K562 (cell line): ENCODE data around the gene LNPEP. TPM values are rescaled to one million over a fixed set of nuclear protein-coding genes. Genes with fewer than 3 reads are reported as not detected.
A peak's percentile ranks its signal among the peaks of the same experiment; 100 is the strongest.

Experiments
- ADNP ChIP-seq: fragments of 200-800 bp; sonication (Bioruptor generic); IDR thresholded peaks from 2 replicates; pipeline ENCODE4 v1.6.1; 2016; ENCODE audit warnings: missing genetic modification characterization, missing compliant biosample characterization
- ASH1L ChIP-seq: fragments of 450-650 bp; IDR thresholded peaks from 2 replicates; pipeline ENCODE4 v1.6.1; 2018; ENCODE audit warnings: borderline replicate concordance, mild to moderate bottlenecking, low read depth; ENCODE audit not compliant: partially characterized antibody
- CEBPB ChIP-seq: fragments of 450-650 bp; IDR thresholded peaks from 2 replicates; pipeline ENCODE4 v1.6.1; 2016; ENCODE audit warnings: missing genetic modification characterization, missing compliant biosample characterization
- FOXP1 ChIP-seq: sonication (generic); formaldehyde crosslinking; IDR thresholded peaks from 2 replicates; pipeline ENCODE4 v1.8.0; 2022; ENCODE audit warnings: mild to moderate bottlenecking, missing genetic modification reagents
- FUS ChIP-seq: fragments of 200-400 bp; formaldehyde crosslinking; optimal IDR thresholded peaks from 2 replicates; pipeline ENCODE3; 2017; ENCODE audit warnings: low read depth, low read length
- GTF2E2 ChIP-seq: fragments of 200-800 bp; sonication (Bioruptor generic); IDR thresholded peaks from 2 replicates; pipeline ENCODE4 v1.6.1; 2016; ENCODE audit warnings: missing genetic modification characterization, missing compliant biosample characterization
- HEY1 ChIP-seq: fragments of 250-450 bp; sonication (Bioruptor Pico); IDR thresholded peaks from 2 replicates; pipeline ENCODE4 v1.5.0; 2020; ENCODE audit warnings: mild to moderate bottlenecking, moderate library complexity, borderline replicate concordance
- ILK ChIP-seq: fragments of 450-650 bp; IDR thresholded peaks from 2 replicates; pipeline ENCODE4 v1.6.1; 2016; ENCODE audit warnings: missing genetic modification characterization, low read depth, mild to moderate bottlenecking, missing compliant biosample characterization, moderate library complexity, borderline replicate concordance
- KLF1 ChIP-seq: fragments of 450-650 bp; IDR thresholded peaks from 2 replicates; pipeline ENCODE4 v1.6.1; 2016; ENCODE audit warnings: missing genetic modification characterization, missing compliant biosample characterization
- MEF2D ChIP-seq: conservative IDR thresholded peaks from 2 replicates; pipeline ENCODE4 v1.6.1; 2016; ENCODE audit warnings: low read depth, missing genetic modification characterization, missing compliant biosample characterization
- MIER1 ChIP-seq: fragments of 450-650 bp; IDR thresholded peaks from 2 replicates; pipeline ENCODE4 v1.6.1; 2016; ENCODE audit warnings: antibody characterized with exemption, mild to moderate bottlenecking, low read depth
- MXI1 ChIP-seq: IDR thresholded peaks from 2 replicates; pipeline ENCODE4 v1.6.1; 2011; ENCODE audit warnings: low read depth, mild to moderate bottlenecking, improper control_type of control experiment, low read length
- POLR2AphosphoS2 ChIP-seq: IDR thresholded peaks from 2 replicates; pipeline ENCODE4 v1.6.1; 2012; ENCODE audit warnings: low read length, improper control_type of control experiment
- POLR2B ChIP-seq: fragments of 450-650 bp; IDR thresholded peaks from 2 replicates; pipeline ENCODE4 v1.6.1; 2018; ENCODE audit warnings: low read depth; ENCODE audit not compliant: partially characterized antibody
- RFX7 ChIP-seq: fragments of 250-450 bp; sonication (Bioruptor Pico); IDR thresholded peaks from 2 replicates; pipeline ENCODE4 v1.5.1; 2021; ENCODE audit warnings: mild to moderate bottlenecking
- SIRT6 ChIP-seq: IDR thresholded peaks from one replicate; pipeline ENCODE4 v1.6.1; 2012; ENCODE audit warnings: low read depth, mild to moderate bottlenecking, control low read depth, inconsistent platforms, low read length, moderate library complexity
- SMARCB1 ChIP-seq: IDR thresholded peaks from 2 replicates; pipeline ENCODE4 v1.6.1; 2011; ENCODE audit warnings: improper control_type of control experiment, low read depth; ENCODE audit not compliant: insufficient read length
- ZBTB17 ChIP-seq: fragments of 450-650 bp; formaldehyde crosslinking; IDR thresholded peaks from 2 replicates; pipeline ENCODE4 v1.4.0; 2020; ENCODE audit warnings: mild to moderate bottlenecking
- ZNF212 ChIP-seq: fragments of 450-650 bp; formaldehyde crosslinking; IDR thresholded peaks from 2 replicates; pipeline ENCODE4 v1.4.0; 2020; ENCODE audit warnings: mild to moderate bottlenecking
- ZNF431 ChIP-seq: sonication (generic); formaldehyde crosslinking; IDR thresholded peaks from 2 replicates; pipeline ENCODE4 v1.8.0; 2022; ENCODE audit warnings: mild to moderate bottlenecking, missing genetic modification reagents
- ZNF436 ChIP-seq: fragments of 250-450, 450-650 bp; sonication (Bioruptor Pico); formaldehyde crosslinking; IDR thresholded peaks from 2 replicates; pipeline ENCODE4 v1.7.0; 2020; ENCODE audit warnings: mild to moderate bottlenecking
- ZNF507 ChIP-seq: conservative IDR thresholded peaks from 2 replicates; pipeline ENCODE4 v1.6.1; 2017; ENCODE audit warnings: missing genetic modification characterization, missing compliant biosample characterization
- ZNF668 ChIP-seq: fragments of 250-450 bp; sonication (Bioruptor Pico); IDR thresholded peaks from 2 replicates; pipeline ENCODE4 v1.8.0; 2022; ENCODE audit warnings: mild to moderate bottlenecking, inconsistent platforms
- ZNF75A ChIP-seq: fragments of 450-650 bp; formaldehyde crosslinking; IDR thresholded peaks from 2 replicates; pipeline ENCODE4 v1.4.0; 2020; ENCODE audit warnings: mild to moderate bottlenecking
- polyA plus RNA-seq, 8 experiments: library from polyadenylated mRNA; depleted of rRNA in 4 of 8; stranded (reverse) in 5 of 8; unstranded in 3 of 8; fragments of >200 nt; fragmentation: Nextera tagmentation in 2 of 8; fragmentation: Illumina TruSeq in 1 of 8; extraction: Ambion mirVana in 2 of 8; extraction: Trizol in 1 of 8; gene quantifications; 2 replicates each; pipeline versions ENCODE4 v1.2.1 to v1.2.3, GENCODE V29; 2011 to 2014; ENCODE audit warnings: inconsistent platforms in 1 of 8, missing spikeins in 1 of 8
- total RNA-seq, 7 experiments: library from RNA; depleted of rRNA in 6 of 7; stranded (reverse); fragments of >200 nt in 6 of 7; fragmentation: Illumina TruSeq in 2 of 7; extraction: Trizol in 2 of 7; gene quantifications; 2 replicates each; pipeline versions ENCODE4 v1.2.1 to v1.2.3, GENCODE V29; 2011 to 2021; ENCODE audit warnings: low replicate concordance in 1 of 7
- TF ChIP-seq, protein P1 (sequence below): sonication (generic); formaldehyde crosslinking; IDR thresholded peaks from 2 replicates; pipeline ENCODE4 v1.8.0; 2022; ENCODE audit warnings: mild to moderate bottlenecking, missing genetic modification reagents
- TF ChIP-seq, protein P2 (sequence below): fragments of 450-650 bp; IDR thresholded peaks from 2 replicates; pipeline ENCODE4 v1.6.1; 2016
- TF ChIP-seq, protein P3 (sequence below): fragments of 250-450 bp; sonication (Bioruptor Pico); IDR thresholded peaks from 2 replicates; pipeline ENCODE4 v1.9.0; 2021; ENCODE audit warnings: mild to moderate bottlenecking, inconsistent platforms

The LNPEP gene
- total and polyA plus RNA-seq, 9 of the 15 experiments (the other 6 are each of a cell fraction or from before 2014, with no cell fraction given), result 2.6 to 27.9 (median 11.2) TPM

DNA sequence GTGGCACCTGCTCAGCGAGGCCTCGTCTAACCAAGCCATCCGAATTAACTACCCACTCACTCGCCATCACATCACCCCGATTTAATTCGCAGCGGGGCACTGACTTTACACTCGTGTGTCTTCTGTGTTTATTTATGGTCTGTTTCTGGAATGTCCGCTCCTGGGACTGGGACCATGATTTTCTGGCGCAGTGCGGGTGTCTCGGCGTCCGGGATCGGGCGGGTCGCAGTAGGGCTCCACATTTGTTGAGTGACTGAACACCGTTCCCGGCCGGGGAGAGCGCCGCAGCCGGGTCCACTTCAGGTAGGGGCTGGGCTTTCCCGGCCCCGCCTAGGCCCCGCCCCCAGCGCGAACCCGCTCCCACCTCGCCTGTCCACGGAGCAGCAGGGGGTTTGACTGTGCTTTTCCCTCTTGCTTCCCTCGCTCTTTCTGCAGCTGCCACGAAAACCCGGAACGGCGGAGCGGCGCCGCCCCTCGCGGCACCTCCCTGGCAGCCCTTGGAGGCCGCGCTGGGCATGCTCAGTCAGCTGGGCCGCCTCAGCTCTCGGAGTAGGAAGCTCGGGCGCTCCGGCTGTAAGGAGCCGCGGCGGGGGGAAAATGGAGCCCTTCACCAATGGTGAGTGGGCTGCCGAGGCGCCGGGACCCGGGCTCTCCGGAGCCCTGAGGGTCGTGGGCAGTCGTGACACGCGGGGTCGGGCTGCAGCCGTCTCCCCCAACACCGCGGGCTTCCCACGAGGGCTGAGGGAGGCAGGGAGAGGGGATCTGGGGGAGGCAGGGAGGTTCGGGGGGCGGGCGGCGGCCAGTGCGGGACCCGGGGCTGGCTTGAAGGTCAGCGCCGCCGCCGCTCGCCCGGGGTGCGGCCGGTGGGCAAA lies at the start of gene LNPEP (continued):
- TF ChIP-seq ILK (tag) (no peak), HEY1 (CRISPR knock-in tag) (no peak), ZNF507 (tag) (no peak), ZNF212 (CRISPR knock-in tag) (no peak), FOXP1 (CRISPR knock-in tag) (no peak), POLR2B (no peak), POLR2AphosphoS2 (no peak), SMARCB1 (no peak), MIER1 (no peak), KLF1 (no peak), ZNF668 (CRISPR knock-in tag) (no peak), ZNF75A (no peak), MXI1 (no peak), ZBTB17 (CRISPR knock-in tag) (no peak), MEF2D (tag) (no peak), CEBPB (tag) (no peak), SIRT6 (no peak), ADNP (no peak), ASH1L (no peak), GTF2E2 (tag) (peak; percentile 43; the same call in 1 of the 2 replicates), ZNF431 (CRISPR knock-in tag) (no peak), RFX7 (CRISPR knock-in tag) (no peak), FUS (no peak), ZNF436 (no peak)
- TF ChIP-seq, protein P1, sequence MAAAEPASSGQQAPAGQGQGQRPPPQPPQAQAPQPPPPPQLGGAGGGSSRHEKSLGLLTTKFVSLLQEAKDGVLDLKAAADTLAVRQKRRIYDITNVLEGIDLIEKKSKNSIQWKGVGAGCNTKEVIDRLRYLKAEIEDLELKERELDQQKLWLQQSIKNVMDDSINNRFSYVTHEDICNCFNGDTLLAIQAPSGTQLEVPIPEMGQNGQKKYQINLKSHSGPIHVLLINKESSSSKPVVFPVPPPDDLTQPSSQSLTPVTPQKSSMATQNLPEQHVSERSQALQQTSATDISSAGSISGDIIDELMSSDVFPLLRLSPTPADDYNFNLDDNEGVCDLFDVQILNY (CRISPR knock-in tag), result no peak
- TF ChIP-seq, protein P2, sequence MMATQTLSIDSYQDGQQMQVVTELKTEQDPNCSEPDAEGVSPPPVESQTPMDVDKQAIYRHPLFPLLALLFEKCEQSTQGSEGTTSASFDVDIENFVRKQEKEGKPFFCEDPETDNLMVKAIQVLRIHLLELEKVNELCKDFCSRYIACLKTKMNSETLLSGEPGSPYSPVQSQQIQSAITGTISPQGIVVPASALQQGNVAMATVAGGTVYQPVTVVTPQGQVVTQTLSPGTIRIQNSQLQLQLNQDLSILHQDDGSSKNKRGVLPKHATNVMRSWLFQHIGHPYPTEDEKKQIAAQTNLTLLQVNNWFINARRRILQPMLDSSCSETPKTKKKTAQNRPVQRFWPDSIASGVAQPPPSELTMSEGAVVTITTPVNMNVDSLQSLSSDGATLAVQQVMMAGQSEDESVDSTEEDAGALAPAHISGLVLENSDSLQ, result peak; percentile 52; the same call in 1 of the 2 replicates
- TF ChIP-seq, protein P3, sequence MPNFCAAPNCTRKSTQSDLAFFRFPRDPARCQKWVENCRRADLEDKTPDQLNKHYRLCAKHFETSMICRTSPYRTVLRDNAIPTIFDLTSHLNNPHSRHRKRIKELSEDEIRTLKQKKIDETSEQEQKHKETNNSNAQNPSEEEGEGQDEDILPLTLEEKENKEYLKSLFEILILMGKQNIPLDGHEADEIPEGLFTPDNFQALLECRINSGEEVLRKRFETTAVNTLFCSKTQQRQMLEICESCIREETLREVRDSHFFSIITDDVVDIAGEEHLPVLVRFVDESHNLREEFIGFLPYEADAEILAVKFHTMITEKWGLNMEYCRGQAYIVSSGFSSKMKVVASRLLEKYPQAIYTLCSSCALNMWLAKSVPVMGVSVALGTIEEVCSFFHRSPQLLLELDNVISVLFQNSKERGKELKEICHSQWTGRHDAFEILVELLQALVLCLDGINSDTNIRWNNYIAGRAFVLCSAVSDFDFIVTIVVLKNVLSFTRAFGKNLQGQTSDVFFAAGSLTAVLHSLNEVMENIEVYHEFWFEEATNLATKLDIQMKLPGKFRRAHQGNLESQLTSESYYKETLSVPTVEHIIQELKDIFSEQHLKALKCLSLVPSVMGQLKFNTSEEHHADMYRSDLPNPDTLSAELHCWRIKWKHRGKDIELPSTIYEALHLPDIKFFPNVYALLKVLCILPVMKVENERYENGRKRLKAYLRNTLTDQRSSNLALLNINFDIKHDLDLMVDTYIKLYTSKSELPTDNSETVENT (CRISPR knock-in tag), result peak; percentile 67; the same call in 1 of the 2 replicates
